ENCODE results near the gene VRK3. TPM values are rescaled to one million over a fixed set of nuclear protein-coding genes. Genes with fewer than 3 reads are reported as not detected.
"Not testable (repeated sequence)": the region's sequence is repeated elsewhere in the genome, so short reads cannot be mapped to it uniquely, and the experiment has no call there.

VRK3 gene
- total RNA-seq, 1 donor from 2014 or later = 56.6 TPM

DNA sequence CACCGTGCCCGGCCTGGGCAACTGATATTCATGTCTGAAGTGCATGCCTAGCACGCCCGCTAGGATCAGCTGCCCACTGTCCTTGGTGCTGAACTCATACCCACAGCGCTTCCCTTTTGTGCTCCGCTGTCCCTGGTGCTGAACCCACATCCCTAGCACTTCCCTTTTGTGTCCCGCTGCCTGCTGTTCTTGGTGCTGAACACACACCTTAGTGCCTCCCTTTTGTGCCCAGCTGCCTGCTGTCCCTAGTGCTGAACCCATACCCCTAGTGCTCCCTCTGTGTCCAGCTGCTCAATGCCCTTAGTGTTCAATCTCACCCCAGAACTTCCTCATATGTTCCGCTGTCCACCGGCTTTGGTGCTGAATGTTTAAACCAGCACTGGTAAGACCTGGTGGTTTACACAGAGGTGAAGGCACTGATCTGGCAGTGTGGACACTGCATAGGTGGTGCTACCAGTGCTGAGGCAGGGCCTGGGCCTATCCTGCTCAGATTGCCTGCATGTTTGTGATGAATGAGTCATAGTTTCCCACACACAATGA, 37.9 kb downstream of the VRK3 start:
- DNase-seq (ENCODE audit: low spot score) = peak; percentile 82

DNA sequence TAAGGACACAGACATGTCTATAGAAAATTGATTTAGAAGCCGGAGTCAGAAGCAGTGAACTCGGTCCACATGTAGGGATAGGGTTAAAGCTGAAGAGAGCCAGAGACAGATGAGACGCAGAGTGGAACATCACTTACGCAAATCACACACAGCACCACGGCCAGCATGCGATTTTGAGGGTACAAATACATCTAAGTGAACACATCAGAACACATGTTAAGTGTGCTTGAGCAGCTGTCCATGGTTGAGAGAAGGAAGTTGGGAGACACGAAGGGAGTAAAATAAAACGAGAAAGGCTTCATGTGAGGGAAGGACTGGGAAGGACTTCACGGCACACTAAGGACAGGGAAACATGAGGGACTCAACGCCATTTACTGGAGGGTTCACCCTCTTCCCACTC, 38.8 kb downstream of the VRK3 start:
- DNase-seq (ENCODE audit: low spot score) = no peak

DNA sequence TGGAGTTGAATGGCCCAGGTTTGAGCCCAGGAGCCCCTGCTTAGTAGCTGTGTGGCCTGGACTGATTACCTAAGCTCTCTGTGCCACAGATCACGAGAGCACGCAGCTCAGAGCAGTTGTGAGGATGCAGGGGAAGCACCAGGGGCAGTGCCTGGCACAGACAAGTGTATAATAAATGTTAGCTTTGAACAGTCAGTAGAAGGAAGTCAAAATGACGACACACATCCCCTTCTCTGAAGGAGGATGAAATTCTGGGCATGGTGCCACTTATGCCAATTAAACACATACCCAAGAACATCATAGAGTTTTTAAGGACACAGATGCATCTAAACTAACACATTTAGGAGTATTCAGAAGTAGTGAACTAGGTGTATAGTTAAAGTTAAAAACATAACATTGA, 39.3 kb downstream of the VRK3 start:
- no peak for DNase-seq (ENCODE audit: low spot score)

DNA sequence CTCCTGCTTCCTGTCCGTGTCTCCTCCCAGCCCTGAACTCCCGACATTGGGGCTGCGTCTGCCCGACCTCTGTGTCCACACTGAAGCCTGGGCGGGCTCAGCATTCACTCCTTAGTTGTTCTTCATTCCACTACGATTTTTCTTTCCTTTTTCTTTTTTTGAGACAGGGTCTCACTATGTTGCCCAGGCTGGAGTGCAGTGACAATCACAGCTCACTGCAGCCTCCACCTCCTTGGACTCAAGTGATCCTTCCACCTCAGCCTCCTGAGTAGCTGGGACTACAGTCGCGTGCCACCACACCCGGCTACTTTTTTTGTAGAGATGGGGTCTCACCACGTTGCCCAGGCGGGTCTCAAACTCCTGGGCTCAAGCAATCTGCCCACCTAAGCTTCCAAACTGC, 40.7 kb downstream of the VRK3 start:
- no peak for DNase-seq (ENCODE audit: low spot score)

DNA sequence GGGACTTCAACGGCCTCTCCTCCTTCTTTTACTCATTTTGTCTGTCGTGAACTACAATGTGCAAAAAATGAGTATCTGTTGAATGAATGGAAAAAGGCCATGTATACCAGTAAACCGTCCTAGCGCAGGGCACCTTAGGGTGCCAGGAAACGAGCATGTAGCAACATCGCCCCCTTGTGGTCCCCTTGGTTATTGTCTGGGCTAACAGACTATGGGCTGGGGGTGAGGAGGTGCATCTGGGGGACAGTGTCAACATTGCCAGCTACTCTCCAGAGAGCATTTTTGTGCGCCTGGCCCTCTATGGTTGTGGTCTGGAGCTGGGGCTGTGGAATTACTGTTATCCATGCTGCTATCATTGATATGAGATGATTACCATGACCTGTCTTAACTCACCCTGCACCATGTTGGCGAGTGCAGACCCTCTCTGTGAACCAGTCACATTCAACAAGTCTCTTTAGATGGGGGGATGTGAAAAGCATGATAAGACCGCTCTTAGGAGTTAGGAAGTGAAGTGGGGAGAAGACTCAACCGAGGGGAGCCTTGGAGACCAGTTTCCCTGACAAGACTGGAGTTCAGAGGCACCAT, 41.4 kb downstream of the VRK3 start:
- no peak for DNase-seq (ENCODE audit: low spot score)

DNA sequence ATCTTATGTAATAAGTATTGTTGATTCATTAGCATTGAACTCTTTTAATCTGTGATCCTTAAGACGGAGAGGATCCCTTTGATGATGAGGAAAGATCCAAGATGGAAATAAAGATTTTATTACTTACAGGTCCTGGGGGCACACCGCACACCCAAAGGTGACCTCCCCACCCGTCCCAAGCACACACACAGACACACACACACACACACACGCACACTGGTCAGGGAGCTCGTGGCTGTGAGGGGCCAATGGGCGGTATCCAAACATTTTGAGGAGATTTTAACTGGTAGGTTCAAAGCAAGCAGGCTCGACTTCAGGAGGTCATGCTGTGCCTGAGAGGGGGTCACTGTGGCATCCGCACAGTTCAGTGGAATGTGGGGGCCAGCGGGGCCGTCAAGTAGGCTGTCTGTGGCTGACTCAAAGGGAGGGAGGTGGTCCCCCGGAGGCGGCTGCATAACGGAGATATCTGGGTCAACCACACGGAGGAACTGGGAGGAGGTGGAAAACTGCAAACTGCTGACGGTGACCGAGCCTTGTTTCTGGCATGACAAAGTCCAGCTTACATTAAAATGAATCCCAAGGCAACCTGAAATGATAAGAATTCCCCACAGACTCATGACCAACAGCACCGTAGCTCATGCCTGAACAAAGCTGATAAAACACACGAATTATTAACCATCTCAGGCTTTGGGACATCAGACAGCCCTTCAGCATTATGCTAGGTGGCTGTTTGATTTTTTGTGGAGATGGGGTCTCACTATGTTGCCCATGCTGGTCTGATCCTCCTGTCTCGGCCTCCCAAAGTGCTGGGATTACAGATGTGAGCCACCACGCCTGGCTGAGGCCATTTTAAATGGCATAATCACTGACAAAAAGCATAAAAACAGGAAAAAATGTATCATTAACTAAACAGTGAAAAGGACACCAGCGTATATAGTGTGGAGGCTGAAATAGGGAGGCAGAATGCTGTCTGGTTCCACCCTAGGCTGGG, 43.3 kb downstream of the VRK3 start:
- no peak for DNase-seq (ENCODE audit: low spot score)

DNA sequence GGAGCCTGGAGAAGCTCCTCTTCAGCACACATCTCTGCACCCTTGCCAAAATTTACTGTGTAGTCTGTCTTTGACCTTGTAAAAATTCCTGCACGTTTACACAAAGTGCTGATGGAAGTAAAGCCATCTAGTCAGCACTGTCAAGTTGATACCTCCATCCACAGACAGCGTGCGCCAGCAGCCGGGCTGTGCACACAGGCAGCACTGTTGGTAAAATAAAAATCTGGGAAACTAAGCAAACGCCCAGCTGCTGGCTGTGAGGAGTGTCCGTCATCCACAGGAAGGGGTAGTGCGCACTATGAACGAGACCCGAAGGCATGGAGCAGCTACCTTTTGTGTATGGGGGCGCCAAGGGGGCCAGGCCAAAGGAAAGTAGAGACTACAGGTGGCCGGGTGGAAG, 46.8 kb downstream of the VRK3 start:
- no peak for DNase-seq (ENCODE audit: low spot score)

DNA sequence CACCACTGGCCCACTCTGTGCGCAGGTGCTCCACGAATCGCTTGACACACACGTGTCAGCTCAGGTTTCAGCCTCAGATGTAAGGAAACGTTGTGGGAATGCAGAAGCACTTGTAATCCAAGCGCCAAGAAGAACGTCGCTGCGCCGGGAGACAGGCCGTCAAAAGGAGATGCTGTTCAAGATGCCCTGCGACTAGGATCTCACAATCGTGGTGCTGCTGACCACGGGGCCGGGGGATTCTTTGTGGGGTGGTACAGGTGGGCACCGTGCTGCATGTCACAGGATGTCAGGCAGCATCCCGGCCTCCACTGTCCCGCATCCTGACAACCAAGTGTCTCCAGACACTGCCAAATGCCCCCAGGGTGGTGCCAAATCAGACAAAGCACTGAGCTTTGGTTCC, 47.3 kb downstream of the VRK3 start:
- no peak for DNase-seq (ENCODE audit: low spot score)

DNA sequence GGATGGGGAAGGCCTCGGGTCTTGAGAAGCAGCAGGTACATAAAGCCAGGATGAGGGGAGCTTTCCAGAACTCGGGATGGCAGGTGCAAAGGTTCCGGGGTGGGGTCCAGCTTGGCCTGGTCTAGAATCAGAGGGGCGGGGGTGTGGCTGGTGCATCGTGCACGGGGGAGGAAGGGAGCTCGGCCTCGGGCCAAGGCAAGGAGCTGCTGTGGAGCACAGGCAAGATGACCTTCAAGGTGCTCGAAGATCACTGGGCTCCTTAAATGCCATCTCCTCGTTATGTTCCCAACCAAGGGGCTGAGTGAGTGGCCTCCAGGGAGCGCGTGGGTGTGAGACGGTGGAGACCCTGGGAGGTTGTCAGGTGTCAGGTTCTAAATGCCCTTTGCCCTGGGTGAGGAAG, 48.1 kb downstream of the VRK3 start:
- no peak for DNase-seq (ENCODE audit: low spot score)

DNA sequence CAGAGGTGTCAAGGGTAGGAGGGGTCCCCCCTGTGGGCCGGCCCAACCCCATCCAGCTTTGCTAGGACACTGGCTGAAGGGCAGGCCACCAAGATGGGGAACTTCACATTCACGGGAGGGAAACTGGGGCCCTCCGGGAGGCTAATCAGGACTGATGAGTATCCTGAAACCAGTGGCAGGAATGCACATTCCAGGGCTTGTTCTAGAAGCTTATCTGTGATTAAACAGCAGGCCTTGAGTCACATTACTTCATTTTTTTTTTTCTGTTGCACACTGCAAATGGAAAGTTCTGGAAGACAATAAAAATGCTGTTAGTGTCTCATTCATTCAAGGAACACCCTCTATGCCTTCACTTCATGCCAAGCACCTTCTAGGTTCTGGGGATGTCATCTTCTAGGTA, 48.7 kb downstream of the VRK3 start:
- DNase-seq (ENCODE audit: low spot score) = no peak

DNA sequence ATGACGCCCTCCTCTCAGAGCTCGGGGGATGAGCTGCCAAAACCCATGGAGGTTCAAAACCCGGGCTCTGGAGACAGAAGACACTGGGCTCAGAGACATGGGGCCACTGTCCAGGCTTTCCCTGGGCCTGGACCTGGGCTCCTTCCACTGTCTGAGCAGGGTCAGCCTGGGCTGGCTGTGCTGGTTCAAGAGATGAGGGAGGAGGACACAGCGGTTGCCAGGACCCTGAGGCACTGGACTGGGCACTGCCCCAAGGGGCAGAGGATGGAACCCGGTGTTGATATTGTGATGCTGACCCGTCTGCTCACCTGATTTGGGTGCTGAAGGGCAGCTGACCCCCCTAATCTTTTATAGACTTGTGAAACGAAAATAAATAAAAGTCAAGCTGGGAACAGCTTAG, 50.1 kb downstream of the VRK3 start:
- DNase-seq (ENCODE audit: low spot score) = no peak

DNA sequence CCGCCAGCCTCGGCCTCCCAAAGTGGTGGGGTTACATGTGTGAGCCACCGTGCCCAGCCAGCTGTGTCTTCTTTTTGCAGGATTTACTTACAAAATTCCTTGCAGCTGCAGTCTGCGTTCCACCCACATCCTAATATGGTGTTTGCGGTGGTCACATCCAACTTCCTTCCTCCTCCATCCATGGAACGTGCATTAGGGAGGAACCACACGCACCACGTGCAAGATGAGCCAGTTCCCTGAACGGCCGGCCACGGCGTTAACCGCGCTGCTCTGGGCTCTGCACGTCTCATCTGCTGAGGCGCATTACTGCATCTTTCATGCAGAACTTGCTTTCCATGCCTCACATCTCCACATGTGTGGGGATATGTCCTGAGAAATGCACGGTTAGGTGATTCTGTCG, 51.2 kb downstream of the VRK3 start:
- no peak for DNase-seq (ENCODE audit: low spot score)

DNA sequence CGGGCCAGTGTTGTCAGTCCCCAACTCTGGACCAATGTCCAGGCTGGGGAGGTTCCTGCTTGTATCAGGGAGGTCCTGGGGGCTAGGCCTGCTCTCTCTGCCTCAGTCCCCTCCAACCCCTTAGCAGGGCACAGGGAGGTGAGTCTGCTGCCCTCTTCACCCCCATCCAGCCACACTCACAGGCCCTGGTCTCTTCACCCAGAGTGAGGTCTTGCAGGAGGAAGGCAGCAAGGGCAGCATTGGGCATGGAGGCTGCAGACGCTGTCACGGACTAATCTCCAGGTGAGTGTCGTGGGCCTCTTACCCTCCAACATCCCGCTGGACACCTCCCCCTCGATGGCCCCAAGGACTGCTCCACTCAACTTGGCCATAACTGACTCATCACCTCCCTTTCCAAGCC, 52.3 kb downstream of the VRK3 start:
- no peak for DNase-seq (ENCODE audit: low spot score)

DNA sequence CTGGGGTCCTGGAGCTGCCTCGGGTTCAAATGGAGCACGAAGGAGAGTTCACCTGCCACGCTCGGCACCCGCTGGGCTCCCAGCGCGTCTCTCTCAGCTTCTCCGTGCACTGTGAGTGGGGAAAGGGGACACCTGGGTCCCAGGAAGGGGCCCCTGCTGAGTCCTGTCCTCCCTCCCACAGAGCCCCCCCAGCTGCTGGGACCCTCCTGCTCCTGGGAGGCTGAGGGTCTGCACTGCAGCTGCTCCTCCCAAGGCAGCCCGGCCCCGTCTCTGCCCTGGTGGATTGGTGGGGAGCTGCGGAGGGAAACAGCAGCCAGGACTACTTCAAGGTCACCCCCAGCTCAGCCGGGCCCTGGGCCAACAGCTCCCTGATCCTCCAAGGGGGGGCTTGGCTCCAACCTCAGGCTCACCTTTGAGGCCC, 53.2 kb downstream of the VRK3 start:
- no peak for DNase-seq (ENCODE audit: low spot score)

DNA sequence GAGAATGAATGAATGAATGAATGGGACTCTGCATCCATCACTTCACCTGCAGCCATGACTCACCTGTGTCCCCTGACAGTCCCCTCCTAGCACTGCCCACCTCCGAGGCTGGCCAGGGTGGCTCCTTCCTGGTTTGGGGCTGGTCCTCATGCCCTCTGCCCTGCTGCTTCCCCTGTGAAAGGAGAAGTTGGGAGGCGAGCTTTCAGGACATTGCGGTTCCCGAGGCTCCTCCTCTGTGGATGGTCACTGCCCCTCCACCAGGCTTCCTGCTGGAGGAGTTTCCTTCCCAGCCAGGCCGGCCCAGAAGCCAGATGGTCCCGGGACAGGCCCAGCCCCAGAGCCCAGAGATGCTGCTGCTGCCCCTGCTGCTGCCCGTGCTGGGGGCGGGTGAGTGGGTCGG, 55.8 kb downstream of the VRK3 start:
- DNase-seq (ENCODE audit: low spot score) = not testable (repeated sequence)

DNA sequence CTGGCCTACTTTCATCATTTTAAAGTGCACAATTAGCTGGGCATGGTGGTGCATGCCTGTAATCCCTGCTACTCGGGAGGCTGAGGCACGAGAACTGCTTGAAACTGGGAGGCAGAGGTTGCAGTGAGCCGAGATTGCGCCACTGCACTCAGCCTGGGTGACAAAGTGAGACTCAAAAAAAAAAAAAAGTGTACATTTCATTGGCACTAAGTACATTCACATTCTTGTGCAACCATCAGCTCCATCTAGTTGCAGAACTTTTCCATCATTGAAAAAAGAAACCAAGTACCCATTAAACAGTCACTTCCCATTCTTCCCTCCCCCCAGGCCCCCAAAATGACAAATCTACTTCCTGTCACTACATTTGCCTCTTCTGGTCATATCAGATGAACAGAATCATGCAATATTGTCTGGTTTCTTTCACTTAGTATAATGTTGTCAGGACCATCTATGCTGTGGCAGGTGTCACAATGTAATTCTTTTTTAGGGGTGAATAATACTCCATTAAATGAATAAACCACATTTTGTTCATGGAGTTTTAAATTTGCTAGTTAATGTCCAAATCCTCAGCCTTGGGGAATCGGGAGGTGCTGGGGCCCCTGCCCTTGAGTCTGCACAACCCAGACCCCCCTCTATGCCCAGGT, 56.8 kb downstream of the VRK3 start:
- no peak for DNase-seq (ENCODE audit: low spot score)

DNA sequence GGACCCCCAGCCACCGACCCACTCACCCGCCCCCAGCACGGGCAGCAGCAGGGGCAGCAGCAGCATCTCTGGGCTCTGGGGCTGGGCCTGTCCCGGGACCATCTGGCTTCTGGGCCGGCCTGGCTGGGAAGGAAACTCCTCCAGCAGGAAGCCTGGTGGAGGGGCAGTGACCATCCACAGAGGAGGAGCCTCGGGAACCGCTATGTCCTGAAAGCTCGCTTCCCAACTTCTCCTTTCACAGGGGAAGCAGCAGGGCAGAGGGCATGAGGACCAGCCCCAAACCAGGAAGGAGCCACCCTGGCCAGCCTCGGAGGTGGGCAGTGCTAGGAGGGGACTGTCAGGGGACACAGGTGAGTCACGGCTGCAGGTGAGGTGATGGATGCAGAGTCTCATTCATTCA, 64.2 kb downstream of the VRK3 start, which contains the start of gene SIGLEC11:
SIGLEC11 (minus strand) TSS at position 193 of the 400 bp plus-strand sequence; CDS start at position 102, 91 bp downstream.
- not testable (repeated sequence) for DNase-seq (ENCODE audit: low spot score)

DNA sequence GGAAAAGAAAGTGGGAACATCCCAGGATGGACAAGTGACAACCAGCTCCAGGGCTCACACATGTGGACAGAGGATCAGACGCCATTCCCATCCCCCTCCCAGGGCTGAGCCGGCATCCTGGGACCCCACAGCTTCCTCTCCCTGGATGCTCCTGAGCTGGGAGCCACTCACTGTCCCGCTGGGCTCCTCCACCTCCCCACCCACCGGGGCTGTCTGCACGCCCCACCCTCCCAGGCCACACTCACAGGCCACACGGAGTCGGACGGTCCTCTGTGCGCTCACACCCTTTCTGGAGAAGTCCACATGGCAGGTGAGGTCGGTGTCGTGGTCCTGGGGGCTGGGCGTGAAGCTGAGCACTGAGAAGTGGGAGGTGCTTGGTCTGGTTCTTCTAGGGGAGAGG, 65.3 kb downstream of the VRK3 start:
- not testable (repeated sequence) for DNase-seq (ENCODE audit: low spot score)

DNA sequence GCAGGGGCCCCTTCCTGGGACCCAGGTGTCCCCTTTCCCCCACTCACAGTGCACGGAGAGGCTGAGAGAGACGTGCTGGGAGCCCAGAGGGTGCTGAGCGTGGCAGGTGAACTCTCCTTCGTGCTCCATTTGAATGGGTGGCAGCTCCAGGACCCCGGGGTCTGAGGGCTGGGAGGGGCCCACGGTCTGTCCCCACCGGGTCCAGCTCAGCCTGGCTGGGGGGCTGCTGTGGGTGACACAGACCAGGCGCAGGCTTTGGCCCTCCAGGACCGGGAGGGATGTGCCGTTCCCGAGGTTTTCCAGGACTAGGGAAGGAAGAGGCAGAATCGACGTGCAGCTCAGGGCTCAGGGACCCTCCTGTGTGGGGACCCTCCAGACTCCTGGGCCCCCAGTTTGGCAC, 66.6 kb downstream of the VRK3 start:
- not testable (repeated sequence) for DNase-seq (ENCODE audit: low spot score)

DNA sequence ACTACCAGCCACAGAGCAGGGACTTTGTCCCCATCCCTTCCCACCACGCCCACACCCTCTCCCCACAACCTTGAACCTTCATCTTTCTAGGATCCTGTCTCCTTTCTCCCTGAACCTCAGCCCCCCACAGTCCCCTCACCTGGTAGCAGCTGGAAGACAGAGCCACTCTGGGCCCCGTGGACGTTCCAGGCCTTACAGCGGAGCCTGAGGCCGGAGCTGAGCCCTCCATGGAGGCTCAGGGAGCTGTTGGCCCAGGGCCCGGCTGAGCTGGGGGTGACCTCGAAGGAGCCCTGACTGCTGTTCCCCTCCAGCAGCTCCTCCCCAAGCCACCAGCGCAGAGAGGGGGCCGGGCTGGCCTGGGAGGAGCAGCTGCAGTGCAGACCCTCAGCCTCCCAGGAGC, 67.0 kb downstream of the VRK3 start:
- DNase-seq (ENCODE audit: low spot score) = not testable (repeated sequence)

DNA sequence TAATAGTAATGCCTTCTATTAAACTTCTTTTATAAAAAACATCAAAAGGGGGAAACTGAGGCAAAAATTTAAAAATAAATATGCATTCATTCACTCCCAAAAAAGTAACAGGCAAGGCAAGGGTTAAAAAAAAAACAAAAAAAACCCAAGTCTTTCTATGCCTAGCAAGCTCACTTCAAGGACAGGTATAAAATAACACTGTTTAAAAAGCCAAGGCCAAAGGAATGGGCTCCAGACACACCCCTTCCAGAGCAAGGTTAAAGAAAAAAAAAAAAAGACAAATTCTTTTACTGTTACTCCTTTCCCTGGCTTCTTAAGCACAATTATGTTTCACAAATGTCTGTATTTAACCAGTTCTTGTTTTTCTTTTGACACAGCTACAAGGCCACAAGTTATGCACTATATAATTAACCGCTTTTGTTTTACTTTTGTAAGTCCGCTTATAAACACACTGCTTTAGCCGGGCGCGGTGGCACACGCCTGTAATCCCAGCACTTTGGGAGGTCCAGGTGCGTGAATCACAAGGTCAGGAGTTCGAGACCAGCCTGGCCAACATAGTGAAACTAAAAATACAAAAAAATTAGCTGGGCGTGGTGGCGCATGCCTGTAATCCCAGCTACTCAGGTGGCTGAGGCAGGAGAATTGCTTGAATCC, 67.8 kb downstream of the VRK3 start:
- DNase-seq (ENCODE audit: low spot score) = no peak

DNA sequence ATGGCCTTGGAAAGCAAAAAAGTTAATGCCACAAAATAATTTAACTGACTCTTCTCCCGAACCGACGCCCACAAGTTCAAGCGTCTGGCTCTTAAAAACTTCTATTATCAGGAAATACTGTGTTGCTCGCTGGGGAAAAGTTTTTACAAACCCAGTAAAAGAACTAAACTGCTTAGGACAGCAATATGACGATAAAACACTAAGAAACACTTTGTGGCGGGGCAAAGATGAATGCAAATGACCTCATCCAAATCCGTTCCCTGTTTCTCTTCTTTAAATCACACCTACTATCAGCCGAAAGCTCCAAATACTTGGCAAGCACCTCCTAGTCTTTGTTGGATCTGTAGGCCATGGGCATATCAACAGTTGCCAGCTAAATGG, 69.1 kb downstream of the VRK3 start:
- DNase-seq (ENCODE audit: low spot score) = no peak
